Measurements from ENCODE around the gene A1BG.

DNA sequence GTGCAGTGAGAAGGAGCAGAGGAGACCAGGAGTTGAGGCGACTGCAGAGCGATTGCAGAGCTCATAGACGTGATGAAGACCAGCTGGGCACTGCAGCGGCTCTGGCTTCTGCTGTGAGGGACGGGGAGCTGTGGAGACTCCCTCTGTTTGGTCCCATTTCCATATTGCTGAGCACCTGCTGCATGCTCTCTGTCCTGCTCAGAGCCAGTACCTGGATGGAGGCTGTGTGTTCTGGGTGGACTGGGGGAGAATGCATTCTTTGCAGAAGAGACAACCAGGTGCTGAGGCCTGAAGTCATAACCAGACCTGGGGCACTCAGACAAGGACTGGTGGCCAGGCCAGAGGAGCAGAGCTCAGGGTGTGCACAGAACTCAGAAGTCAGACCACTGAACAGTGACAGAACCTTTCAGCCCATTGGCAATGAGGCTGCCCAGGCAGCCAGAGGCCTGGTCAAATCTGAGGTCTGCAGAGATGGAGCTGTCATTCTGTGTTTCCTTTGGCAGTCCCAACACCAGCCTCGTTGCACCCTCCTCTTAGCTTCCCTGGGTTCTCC is 1.3 kb upstream of the A1BG start:
- TF ChIP-seq, protein P1, sequence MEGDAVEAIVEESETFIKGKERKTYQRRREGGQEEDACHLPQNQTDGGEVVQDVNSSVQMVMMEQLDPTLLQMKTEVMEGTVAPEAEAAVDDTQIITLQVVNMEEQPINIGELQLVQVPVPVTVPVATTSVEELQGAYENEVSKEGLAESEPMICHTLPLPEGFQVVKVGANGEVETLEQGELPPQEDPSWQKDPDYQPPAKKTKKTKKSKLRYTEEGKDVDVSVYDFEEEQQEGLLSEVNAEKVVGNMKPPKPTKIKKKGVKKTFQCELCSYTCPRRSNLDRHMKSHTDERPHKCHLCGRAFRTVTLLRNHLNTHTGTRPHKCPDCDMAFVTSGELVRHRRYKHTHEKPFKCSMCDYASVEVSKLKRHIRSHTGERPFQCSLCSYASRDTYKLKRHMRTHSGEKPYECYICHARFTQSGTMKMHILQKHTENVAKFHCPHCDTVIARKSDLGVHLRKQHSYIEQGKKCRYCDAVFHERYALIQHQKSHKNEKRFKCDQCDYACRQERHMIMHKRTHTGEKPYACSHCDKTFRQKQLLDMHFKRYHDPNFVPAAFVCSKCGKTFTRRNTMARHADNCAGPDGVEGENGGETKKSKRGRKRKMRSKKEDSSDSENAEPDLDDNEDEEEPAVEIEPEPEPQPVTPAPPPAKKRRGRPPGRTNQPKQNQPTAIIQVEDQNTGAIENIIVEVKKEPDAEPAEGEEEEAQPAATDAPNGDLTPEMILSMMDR (IDR thresholded peaks at IDR 0.05; ENCODE audit: low read depth, low read length), result no peak
- no peak for TF ChIP-seq EZH2phosphoT487 (IDR thresholded peaks at IDR 0.05; ENCODE audit: low read depth)

Data from OCI-LY3 (cell line).